WTC11 (cell line): ENCODE measurements around the gene METTL15. TPM values are rescaled to one million over a fixed set of nuclear protein-coding genes. Genes with fewer than 3 reads are reported as not detected.

Source experiments
- ATAC-seq: fragments of 200-7000 bp; cut with Tn5 transposase; 2 replicates; pipeline ENCODE4 v1.10.0; 2021; ENCODE audit warnings: mild to moderate bottlenecking, moderate library complexity
- CTCF ChIA-PET: fragments of 300-600 bp; sonication (Branson Sonifier 250); formaldehyde crosslinking; loops from one replicate; lab custom pipeline; 2021; ENCODE audit warnings: antibody characterized with exemption; lab: Charles Lee
- POLR2A ChIA-PET: fragments of 350-600 bp; sonication (Branson Sonifier 250); formaldehyde crosslinking; loops from one replicate; lab custom pipeline; 2021; ENCODE audit warnings: antibody characterized with exemption; lab: Charles Lee
- DNase-seq: peaks from one replicate; pipeline ENCODE4 v3.0.0; 2021; ENCODE audit warnings: low spot score
- H3K27ac Mint-ChIP-seq: 2 replicates; pipeline ENCODE4 v1.8.0; 2021; ENCODE audit warnings: mixed read lengths
- H3K27me3 Mint-ChIP-seq: 2 replicates; pipeline ENCODE4 v1.8.0; 2021; ENCODE audit warnings: low read depth, mild to moderate bottlenecking, moderate library complexity, mixed read lengths
- H3K36me3 Mint-ChIP-seq: 2 replicates; pipeline ENCODE4 v1.8.0; 2021; ENCODE audit warnings: mixed read lengths
- H3K4me1 Mint-ChIP-seq: 2 replicates; pipeline ENCODE4 v1.8.0; 2022; ENCODE audit warnings: mixed read lengths
- H3K4me3 Mint-ChIP-seq: 2 replicates; pipeline ENCODE4 v1.8.0; 2021; ENCODE audit warnings: mild to moderate bottlenecking, moderate library complexity, mixed read lengths
- H3K9me3 Mint-ChIP-seq: 2 replicates; pipeline ENCODE4 v1.8.0; 2021; ENCODE audit warnings: mixed read lengths
- CBFB ChIP-seq: sonication (generic); formaldehyde crosslinking; IDR thresholded peaks from 2 replicates; pipeline ENCODE4 v1.8.1; 2022; ENCODE audit warnings: mild to moderate bottlenecking, low read depth, missing genetic modification reagents
- CREM ChIP-seq: sonication (generic); formaldehyde crosslinking; IDR thresholded peaks from 2 replicates; pipeline ENCODE4 v1.8.1; 2022; ENCODE audit warnings: mild to moderate bottlenecking, missing genetic modification reagents, moderate library complexity
- ETV6 ChIP-seq: sonication (generic); formaldehyde crosslinking; IDR thresholded peaks from 2 replicates; pipeline ENCODE4 v1.8.1; 2022; ENCODE audit warnings: mild to moderate bottlenecking, missing genetic modification reagents
- FOXK1 ChIP-seq: sonication (generic); formaldehyde crosslinking; IDR thresholded peaks from 2 replicates; pipeline ENCODE4 v1.8.0; 2022; ENCODE audit warnings: mild to moderate bottlenecking, moderate library complexity, missing genetic modification reagents
- GABPB1 ChIP-seq: sonication (generic); formaldehyde crosslinking; IDR thresholded peaks from 2 replicates; pipeline ENCODE4 v1.8.1; 2023; ENCODE audit warnings: mild to moderate bottlenecking, missing genetic modification reagents
- GRHL2 ChIP-seq: fragments of 250-450 bp; sonication (Bioruptor Pico); IDR thresholded peaks from 2 replicates; pipeline ENCODE4 v1.8.0; 2022; ENCODE audit warnings: mild to moderate bottlenecking, moderate library complexity; ENCODE audit not compliant: insufficient replicate concordance, severe bottlenecking
- GTF2I ChIP-seq: fragments of 250-450 bp; sonication (Bioruptor Pico); conservative IDR thresholded peaks from 2 replicates; pipeline ENCODE4 v1.4.0; 2021; ENCODE audit warnings: mild to moderate bottlenecking
- HMGA2 ChIP-seq: fragments of 250-450 bp; sonication (Bioruptor Pico); IDR thresholded peaks from 2 replicates; pipeline ENCODE4 v1.4.0; 2021; ENCODE audit warnings: mild to moderate bottlenecking, moderate library complexity
- IRF2 ChIP-seq: sonication (generic); formaldehyde crosslinking; IDR thresholded peaks from 2 replicates; pipeline ENCODE4 v1.8.0; 2022; ENCODE audit warnings: low read depth, missing genetic modification reagents, borderline replicate concordance
- MYBL2 ChIP-seq: sonication (generic); formaldehyde crosslinking; IDR thresholded peaks from 2 replicates; pipeline ENCODE4 v1.8.1; 2023; ENCODE audit warnings: mild to moderate bottlenecking, moderate library complexity, missing genetic modification reagents
- NR1H2 ChIP-seq: sonication (generic); formaldehyde crosslinking; IDR thresholded peaks from 2 replicates; pipeline ENCODE4 v1.9.0; 2021; ENCODE audit warnings: mild to moderate bottlenecking, moderate library complexity, missing genetic modification reagents
- PRRX2 ChIP-seq: fragments of 250-450 bp; sonication (Bioruptor Pico); IDR thresholded peaks from 2 replicates; pipeline ENCODE4 v1.8.0; 2021; ENCODE audit warnings: mild to moderate bottlenecking
- SMAD4 ChIP-seq: sonication (generic); formaldehyde crosslinking; IDR thresholded peaks from 2 replicates; pipeline ENCODE4 v1.8.0; 2022; ENCODE audit warnings: mild to moderate bottlenecking, missing genetic modification reagents
- TP53 ChIP-seq: sonication (generic); formaldehyde crosslinking; IDR thresholded peaks from 2 replicates; pipeline ENCODE4 v1.8.1; 2023; ENCODE audit warnings: mild to moderate bottlenecking, missing genetic modification reagents
- ZBTB21 ChIP-seq: sonication (generic); formaldehyde crosslinking; IDR thresholded peaks from 2 replicates; pipeline ENCODE4 v1.8.1; 2023; ENCODE audit warnings: mild to moderate bottlenecking, missing genetic modification reagents, borderline replicate concordance
- ZNF416 ChIP-seq: fragments of 250-450 bp; sonication (Bioruptor Pico); IDR thresholded peaks from 2 replicates; pipeline ENCODE4 v1.9.0; 2021; ENCODE audit warnings: mild to moderate bottlenecking, inconsistent platforms
- ZNF423 ChIP-seq: fragments of 250-450 bp; sonication (Bioruptor Pico); IDR thresholded peaks from 2 replicates; pipeline ENCODE4 v2.1.2; 2022; ENCODE audit warnings: mild to moderate bottlenecking, moderate library complexity
- ZNF671 ChIP-seq: fragments of 250-450 bp; sonication (Bioruptor Pico); IDR thresholded peaks from 2 replicates; pipeline ENCODE4 v1.8.0; 2021; ENCODE audit warnings: mild to moderate bottlenecking
- total RNA-seq: library from RNA; stranded (reverse); gene quantifications from 3 replicates; pipeline ENCODE4 v1.2.3, GENCODE V29; 2021
- TF ChIP-seq, protein P1 (sequence below): sonication (generic); formaldehyde crosslinking; IDR thresholded peaks from 2 replicates; pipeline ENCODE4 v1.8.1; 2022; ENCODE audit warnings: low read depth, mild to moderate bottlenecking, moderate library complexity, missing genetic modification reagents, borderline replicate concordance
- TF ChIP-seq, protein P2 (sequence below): sonication (generic); formaldehyde crosslinking; IDR thresholded peaks from 2 replicates; pipeline ENCODE4 v1.8.1; 2022; ENCODE audit warnings: missing genetic modification reagents, borderline replicate concordance
- TF ChIP-seq, protein P3 (sequence below): fragments of 250-450 bp; sonication (Bioruptor Pico); IDR thresholded peaks from 2 replicates; pipeline ENCODE4 v2.1.2; 2022; ENCODE audit warnings: mild to moderate bottlenecking, moderate library complexity
- TF ChIP-seq, protein P4 (sequence below): sonication (generic); formaldehyde crosslinking; conservative IDR thresholded peaks from 2 replicates; pipeline ENCODE4 v1.8.1; 2022; ENCODE audit warnings: mild to moderate bottlenecking, missing genetic modification reagents

METTL15 gene
- total RNA-seq, 1 experiment from 2014 or later: 13.2 TPM

DNA sequence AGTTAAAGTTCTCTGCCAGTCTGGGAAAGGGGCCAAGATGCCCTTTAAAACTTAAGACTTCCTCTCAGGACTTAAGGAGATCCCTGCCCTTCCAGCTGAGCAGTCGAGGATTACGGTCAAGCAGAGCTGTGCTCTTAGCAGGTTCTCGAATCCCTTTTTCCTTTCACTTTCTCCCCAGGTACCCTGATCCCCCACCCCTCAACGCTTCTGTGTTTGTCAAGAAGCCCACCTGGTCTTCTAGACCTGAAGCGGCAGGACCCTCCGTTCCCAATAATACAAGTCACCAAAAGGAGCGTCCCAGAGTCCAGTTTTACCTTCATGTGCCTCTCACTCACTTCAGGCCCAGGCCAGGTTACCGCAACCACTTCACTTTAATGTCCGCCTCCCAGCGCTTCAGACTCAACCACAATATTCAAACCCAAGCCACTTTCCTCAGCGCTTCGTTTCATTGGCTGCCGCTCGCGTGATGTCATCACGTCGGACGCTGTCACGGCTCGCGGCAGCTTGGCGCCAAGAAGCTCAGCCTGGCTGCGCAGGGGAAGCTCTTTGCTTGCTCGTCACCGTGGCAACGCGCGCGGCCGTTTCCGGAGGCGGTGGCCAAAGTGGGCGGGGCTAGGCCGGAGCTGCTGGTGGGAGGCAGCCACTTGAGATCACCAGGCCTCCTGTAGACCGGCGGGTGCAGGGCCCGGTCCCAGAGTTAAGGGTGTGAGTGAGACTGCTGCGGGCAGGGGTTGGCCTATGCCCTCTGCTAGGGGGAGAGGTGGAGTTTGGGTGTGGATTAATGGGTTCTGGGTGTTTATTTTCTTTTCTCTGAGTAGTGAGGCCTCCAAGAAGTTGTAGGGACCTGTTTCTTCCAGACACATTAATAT is at the start of gene METTL15, which contains the start of gene KIF18A (continued):
- TF ChIP-seq, protein P1, sequence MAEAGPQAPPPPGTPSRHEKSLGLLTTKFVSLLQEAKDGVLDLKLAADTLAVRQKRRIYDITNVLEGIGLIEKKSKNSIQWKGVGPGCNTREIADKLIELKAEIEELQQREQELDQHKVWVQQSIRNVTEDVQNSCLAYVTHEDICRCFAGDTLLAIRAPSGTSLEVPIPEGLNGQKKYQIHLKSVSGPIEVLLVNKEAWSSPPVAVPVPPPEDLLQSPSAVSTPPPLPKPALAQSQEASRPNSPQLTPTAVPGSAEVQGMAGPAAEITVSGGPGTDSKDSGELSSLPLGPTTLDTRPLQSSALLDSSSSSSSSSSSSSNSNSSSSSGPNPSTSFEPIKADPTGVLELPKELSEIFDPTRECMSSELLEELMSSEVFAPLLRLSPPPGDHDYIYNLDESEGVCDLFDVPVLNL: peak; percentile 65; the same call in 1 of the 2 replicates
- TF ChIP-seq CREM (CRISPR knock-in tag): peak; percentile 86

DNA sequence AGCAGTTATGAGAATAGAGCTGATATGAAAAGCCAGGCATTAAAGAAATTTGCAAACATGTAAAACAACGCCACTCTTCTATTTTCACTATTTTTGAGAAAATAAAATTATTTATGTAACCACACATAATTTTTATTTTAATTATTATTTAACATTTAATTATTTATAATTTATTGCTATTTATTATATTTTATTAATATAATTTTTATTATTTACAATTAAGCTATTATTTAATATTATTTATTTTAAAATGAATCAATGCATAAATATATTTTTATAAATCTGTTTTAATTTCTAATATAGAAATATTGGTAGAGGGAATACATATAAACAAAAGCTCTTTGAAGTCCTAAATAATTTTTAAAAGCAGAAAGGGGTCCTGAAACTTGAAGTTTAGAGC is 36.9 kb upstream of the METTL15 start:
- Mint-ChIP-seq H3K27me3 (no peaks in the 10 kb centered on the region), H3K4me1 (no peaks in the 10 kb centered on the region), H3K27ac (no peak overlapping the region), H3K9me3 (no peaks in the 10 kb centered on the region), H3K36me3 (peaks cover 7% of the 10 kb centered on the region), H3K4me3 (no peak overlapping the region)
- TF ChIP-seq IRF2 (CRISPR knock-in tag) (no peak), ETV6 (CRISPR knock-in tag) (no peak), HMGA2 (CRISPR knock-in tag) (peak; percentile 97)
- POLR2A ChIA-PET: no interaction called here
- CTCF ChIA-PET: no interaction called here
- ATAC-seq (no peak), DNase-seq (no peak)

DNA sequence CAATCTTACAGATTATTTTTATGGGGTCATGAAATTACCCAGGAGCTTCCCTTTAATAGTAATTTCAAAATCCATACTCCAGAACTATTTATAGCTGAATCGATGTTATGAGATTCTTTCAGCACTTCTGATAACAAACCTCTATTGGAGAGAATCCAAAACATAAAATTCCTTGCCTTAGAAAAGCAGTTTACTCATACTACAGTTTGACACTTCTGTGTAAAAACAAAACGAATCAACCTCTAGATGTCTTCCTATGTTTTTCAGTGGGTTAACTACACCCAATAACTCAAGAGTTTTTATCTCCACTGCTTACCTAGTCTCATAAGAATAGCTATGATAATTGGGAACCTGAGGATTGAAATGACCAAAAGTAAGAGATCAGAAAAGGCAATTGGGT is 35.9 kb upstream of the METTL15 start:
- DNase-seq: no peak
- H3K4me3 Mint-ChIP-seq: no peak overlapping the region
- no peak for ATAC-seq
- no peak overlapping the region for H3K27ac Mint-ChIP-seq
- H3K36me3 Mint-ChIP-seq: peaks cover 12% of the 10 kb centered on the region
- H3K9me3 Mint-ChIP-seq: no peaks in the 10 kb centered on the region
- POLR2A ChIA-PET: no interaction called here
- no peaks in the 10 kb centered on the region for H3K27me3 Mint-ChIP-seq
- CTCF ChIA-PET: interaction anchor here (1.8 kb wide), 1 partner anchor 374 kb away, joined by 5 read pairs; no protein-coding TSS in a partner anchor
- TF ChIP-seq ZNF416 (CRISPR knock-in tag): no peak
- no peak for TF ChIP-seq ZBTB21 (CRISPR knock-in tag)
- TF ChIP-seq CBFB (CRISPR knock-in tag): no peak
- no peak for TF ChIP-seq CREM (CRISPR knock-in tag)
- no peak for TF ChIP-seq TP53 (CRISPR knock-in tag)
- TF ChIP-seq GABPB1 (CRISPR knock-in tag): no peak
- TF ChIP-seq IRF2 (CRISPR knock-in tag): no peak
- TF ChIP-seq NR1H2 (CRISPR knock-in tag): no peak
- TF ChIP-seq PRRX2 (CRISPR knock-in tag): no peak
- TF ChIP-seq, protein P2, sequence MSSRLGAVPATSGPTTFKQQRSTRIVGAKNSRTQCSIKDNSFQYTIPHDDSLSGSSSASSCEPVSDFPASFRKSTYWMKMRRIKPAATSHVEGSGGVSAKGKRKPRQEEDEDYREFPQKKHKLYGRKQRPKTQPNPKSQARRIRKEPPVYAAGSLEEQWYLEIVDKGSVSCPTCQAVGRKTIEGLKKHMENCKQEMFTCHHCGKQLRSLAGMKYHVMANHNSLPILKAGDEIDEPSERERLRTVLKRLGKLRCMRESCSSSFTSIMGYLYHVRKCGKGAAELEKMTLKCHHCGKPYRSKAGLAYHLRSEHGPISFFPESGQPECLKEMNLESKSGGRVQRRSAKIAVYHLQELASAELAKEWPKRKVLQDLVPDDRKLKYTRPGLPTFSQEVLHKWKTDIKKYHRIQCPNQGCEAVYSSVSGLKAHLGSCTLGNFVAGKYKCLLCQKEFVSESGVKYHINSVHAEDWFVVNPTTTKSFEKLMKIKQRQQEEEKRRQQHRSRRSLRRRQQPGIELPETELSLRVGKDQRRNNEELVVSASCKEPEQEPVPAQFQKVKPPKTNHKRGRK (CRISPR knock-in tag): no peak
- H3K4me1 Mint-ChIP-seq: no peaks in the 10 kb centered on the region

DNA sequence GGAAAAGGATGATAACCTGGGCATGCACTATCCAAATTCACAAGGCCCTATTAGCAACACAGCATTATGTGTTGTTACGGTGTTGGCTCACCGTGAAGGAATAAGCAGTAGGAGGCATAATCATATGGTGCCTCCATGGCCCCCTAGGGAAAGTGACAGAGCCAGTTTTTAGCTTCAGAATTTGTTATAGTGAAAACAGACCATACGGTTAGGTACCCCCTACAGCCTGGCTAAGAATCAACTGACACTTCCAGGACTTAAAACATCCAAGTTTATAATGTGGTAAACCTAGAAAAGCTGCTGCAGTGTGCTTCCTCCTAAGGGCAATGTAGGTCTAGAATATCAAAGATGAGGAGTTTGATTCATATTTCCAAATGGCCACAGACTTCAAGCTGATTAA is 30.7 kb upstream of the METTL15 start:
- no peaks in the 10 kb centered on the region for H3K4me1 Mint-ChIP-seq
- CTCF ChIA-PET: no interaction called here
- H3K27me3 Mint-ChIP-seq: no peaks in the 10 kb centered on the region
- ATAC-seq: no peak
- DNase-seq: no peak
- no peak overlapping the region for H3K4me3 Mint-ChIP-seq
- no peak overlapping the region for H3K27ac Mint-ChIP-seq
- no peaks in the 10 kb centered on the region for H3K9me3 Mint-ChIP-seq
- no peak for TF ChIP-seq MYBL2 (CRISPR knock-in tag)
- TF ChIP-seq ZNF423 (CRISPR knock-in tag): no peak
- TF ChIP-seq, protein P3, sequence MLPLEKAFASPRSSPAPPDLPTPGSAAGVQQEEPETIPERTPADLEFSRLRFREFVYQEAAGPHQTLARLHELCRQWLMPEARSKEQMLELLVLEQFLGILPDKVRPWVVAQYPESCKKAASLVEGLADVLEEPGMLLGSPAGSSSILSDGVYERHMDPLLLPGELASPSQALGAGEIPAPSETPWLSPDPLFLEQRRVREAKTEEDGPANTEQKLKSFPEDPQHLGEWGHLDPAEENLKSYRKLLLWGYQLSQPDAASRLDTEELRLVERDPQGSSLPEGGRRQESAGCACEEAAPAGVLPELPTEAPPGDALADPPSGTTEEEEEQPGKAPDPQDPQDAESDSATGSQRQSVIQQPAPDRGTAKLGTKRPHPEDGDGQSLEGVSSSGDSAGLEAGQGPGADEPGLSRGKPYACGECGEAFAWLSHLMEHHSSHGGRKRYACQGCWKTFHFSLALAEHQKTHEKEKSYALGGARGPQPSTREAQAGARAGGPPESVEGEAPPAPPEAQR (CRISPR knock-in tag): no peak
- TF ChIP-seq, protein P4, sequence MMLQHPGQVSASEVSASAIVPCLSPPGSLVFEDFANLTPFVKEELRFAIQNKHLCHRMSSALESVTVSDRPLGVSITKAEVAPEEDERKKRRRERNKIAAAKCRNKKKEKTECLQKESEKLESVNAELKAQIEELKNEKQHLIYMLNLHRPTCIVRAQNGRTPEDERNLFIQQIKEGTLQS (CRISPR knock-in tag): no peak
- TF ChIP-seq FOXK1: no peak
- TF ChIP-seq CREM (CRISPR knock-in tag): no peak
- no peak for TF ChIP-seq NR1H2 (CRISPR knock-in tag)
- TF ChIP-seq GTF2I (CRISPR knock-in tag): no peak
- no peak for TF ChIP-seq ZNF671 (CRISPR knock-in tag)
- TF ChIP-seq GRHL2 (CRISPR knock-in tag): no peak
- TF ChIP-seq SMAD4 (CRISPR knock-in tag): no peak
- TF ChIP-seq, all 79 proteins: peak for 0
- peaks cover 23% of the 10 kb centered on the region for H3K36me3 Mint-ChIP-seq
- POLR2A ChIA-PET: interaction anchor here (0.7 kb wide), 1 partner anchor 13 kb away, joined by 3 read pairs; no protein-coding TSS in a partner anchor
